Adrenal gland (tissue), 5 donors: ENCODE results near the gene ALDH8A1.

Experiments used
- CTCF ChIP-seq, 6 experiments: fragments of 450-650 bp in 4 of 6; fragments of 200-600 bp in 2 of 6; sonication (generic) in 1 of 6; IDR thresholded peaks; 1 replicate in 5 of 6; 2 replicates in 1 of 6; pipeline versions ENCODE4 v1.5.1 to v1.8.0; 2016 to 2021; ENCODE audit warnings: antibody characterized with exemption in 6 of 6, mild to moderate bottlenecking in 2 of 6, moderate library complexity in 1 of 6
- POLR2A ChIP-seq, 2 donors: fragments of 450-650 bp; IDR thresholded peaks; one replicate each; pipeline ENCODE4 v1.6.1; 2017; ENCODE audit warnings: antibody characterized with exemption in 2 of 2, mild to moderate bottlenecking in 2 of 2, moderate library complexity in 1 of 2
- donor health status: DM: no; HTN: no; CAD: no.

- no peak for TF ChIP-seq POLR2A (IDR thresholded peaks at IDR 0.05)
- TF ChIP-seq CTCF (IDR thresholded peaks at IDR 0.05): no peak
Observed at GRCh38 chr6:134936931-134937330, 13.0 kb downstream of the ALDH8A1 start.
